HAP-1 (cell line): ENCODE data around the gene WDR6.

ENCODE experiments used
- DNase-seq, 2 experiments: peaks; one replicate each; pipeline ENCODE4 v3.0.0-alpha.2; 2016 to 2020; ENCODE audit warnings: low spot score in 2 of 2
- H3K27me3 ChIP-seq: fragments of 250-450 bp; sonication (Bioruptor Pico); 2 replicates; pipeline ENCODE4 v1.5.1; 2020; ENCODE audit warnings: low read depth, mild to moderate bottlenecking, moderate library complexity
- H3K36me3 ChIP-seq: fragments of 250-450 bp; sonication (Bioruptor Pico); replicated peaks from 2 replicates; pipeline ENCODE4 v1.5.1; 2020; ENCODE audit warnings: mild to moderate bottlenecking
- H3K4me1 ChIP-seq: fragments of 250-450 bp; sonication (Bioruptor Pico); 2 replicates; pipeline ENCODE4 v1.5.1; 2020; ENCODE audit warnings: mild to moderate bottlenecking
- H3K4me3 ChIP-seq: fragments of 250-450 bp; sonication (Bioruptor Pico); 2 replicates; pipeline ENCODE4 v1.5.1; 2020; ENCODE audit warnings: mild to moderate bottlenecking, moderate library complexity
- H3K9me3 ChIP-seq: fragments of 250-450 bp; sonication (Bioruptor Pico); 2 replicates; pipeline ENCODE4 v1.5.1; 2020; ENCODE audit warnings: mild to moderate bottlenecking, moderate library complexity
- in situ Hi-C: fragments of 300-500 bp; cut with MboI; formaldehyde crosslinking; loops from 3 replicates; pipeline ENCODE4 v1.14.3; 2020; ENCODE audit warnings: low sequenced_read_pairs, inconsistent platforms, mixed read lengths

Gene WDR6

DNA sequence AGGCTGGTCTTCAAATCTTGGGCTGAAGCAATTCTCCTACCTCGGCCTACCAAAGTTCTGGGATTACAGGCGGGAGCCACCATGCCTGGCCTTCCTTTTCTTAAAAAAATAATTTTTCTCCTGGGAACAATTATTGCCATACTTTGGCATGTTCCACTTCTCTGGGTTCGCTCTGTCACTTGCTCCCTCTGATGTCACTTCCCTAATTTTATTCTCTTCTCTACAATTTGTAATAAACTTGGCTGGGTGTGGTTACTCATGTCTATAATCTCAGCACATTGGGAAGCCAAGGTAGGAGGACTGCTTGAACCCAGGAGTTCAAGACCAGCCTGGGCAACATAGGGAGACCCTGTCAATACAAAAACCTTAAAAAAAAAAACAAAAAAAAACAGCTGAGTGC is 28.1 kb downstream of the WDR6 start:
- in situ Hi-C loops: no loop called here
- no peaks in the 10 kb centered on the region for H3K27me3 ChIP-seq
- H3K9me3 ChIP-seq: no peaks in the 10 kb centered on the region
- no peaks in the 10 kb centered on the region for H3K4me1 ChIP-seq
- no peak overlapping the region for H3K4me3 ChIP-seq
- DNase-seq: no peak
- H3K36me3 ChIP-seq: peaks cover 60% of the 10 kb centered on the region

DNA sequence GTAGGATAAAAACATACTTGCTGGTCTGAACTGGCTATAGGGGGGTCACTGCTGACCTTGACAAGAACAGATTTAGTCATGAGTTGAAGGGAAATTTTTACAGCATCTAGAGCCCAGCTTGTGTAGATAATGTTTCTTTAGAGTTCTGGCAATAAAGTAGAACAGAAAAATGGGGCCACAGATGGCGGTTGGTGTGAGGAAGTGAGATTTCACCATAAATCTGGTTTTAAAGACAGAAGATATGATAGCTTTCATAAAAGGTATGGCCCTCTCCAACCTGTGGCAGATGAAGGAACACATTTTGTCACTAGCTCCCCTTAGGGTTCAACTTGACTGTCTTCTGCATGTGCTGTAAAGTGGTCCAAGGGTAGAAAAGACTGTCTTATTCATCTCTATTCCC is 46.4 kb downstream of the WDR6 start:
- no peak for DNase-seq
- in situ Hi-C loops: no loop called here
- no peaks in the 10 kb centered on the region for H3K9me3 ChIP-seq
- H3K36me3 ChIP-seq: peaks cover 70% of the 10 kb centered on the region
- H3K27me3 ChIP-seq: no peaks in the 10 kb centered on the region
- no peaks in the 10 kb centered on the region for H3K4me1 ChIP-seq
- H3K4me3 ChIP-seq: no peak overlapping the region

DNA sequence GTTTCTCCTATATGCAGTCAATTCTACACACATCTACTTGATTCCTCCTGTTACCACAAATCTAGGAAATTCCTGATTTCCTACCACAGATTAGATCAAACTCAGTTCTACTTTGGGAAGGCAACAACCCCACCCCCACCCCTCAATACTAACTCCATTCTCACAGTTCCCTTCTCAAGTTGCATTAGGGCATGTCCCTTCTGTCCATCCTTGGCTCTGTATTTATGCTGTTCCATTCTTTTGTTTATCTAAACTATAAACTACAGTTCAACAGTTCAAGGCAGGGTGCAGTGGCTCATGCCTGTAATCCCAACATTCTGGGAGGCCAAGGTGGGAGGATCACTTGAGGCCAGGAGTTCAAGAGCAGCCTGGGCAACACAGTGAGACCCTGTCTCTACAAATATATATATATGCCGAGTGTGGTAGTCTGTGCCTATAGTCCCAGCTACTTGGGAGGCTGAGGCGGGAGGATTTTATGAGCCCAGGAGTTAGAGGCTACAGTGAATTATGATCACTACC is 47.2 kb downstream of the WDR6 start:
- H3K9me3 ChIP-seq: no peaks in the 10 kb centered on the region
- no peak for DNase-seq
- no peak overlapping the region for H3K4me3 ChIP-seq
- H3K27me3 ChIP-seq: no peaks in the 10 kb centered on the region
- in situ Hi-C loops: no loop called here
- H3K4me1 ChIP-seq: no peaks in the 10 kb centered on the region
- H3K36me3 ChIP-seq: peaks cover 70% of the 10 kb centered on the region

DNA sequence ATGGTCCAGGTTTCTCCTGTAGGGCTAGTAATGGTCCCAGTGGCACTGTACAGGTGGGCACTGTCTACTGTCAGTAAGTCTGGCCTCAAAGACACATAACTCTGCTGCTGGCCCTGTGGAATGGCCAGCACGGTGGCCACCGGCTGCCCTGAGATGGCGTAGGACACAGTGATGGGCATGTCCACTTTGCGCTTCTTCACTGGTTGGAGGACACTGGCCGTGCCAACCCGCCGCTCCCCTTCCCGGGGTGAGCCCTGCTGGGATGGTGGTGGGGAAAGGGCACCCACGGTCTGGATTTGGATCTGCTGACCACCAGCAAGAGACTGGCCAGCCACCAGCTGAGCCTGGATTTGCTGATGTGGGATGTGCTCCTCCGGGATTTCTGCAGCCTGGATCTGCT is 50.1 kb downstream of the WDR6 start:
- H3K4me3 ChIP-seq: no peak overlapping the region
- H3K4me1 ChIP-seq: no peaks in the 10 kb centered on the region
- in situ Hi-C loops: no loop called here
- H3K36me3 ChIP-seq: peaks cover 70% of the 10 kb centered on the region
- no peak for DNase-seq
- no peaks in the 10 kb centered on the region for H3K27me3 ChIP-seq
- H3K9me3 ChIP-seq: no peaks in the 10 kb centered on the region

DNA sequence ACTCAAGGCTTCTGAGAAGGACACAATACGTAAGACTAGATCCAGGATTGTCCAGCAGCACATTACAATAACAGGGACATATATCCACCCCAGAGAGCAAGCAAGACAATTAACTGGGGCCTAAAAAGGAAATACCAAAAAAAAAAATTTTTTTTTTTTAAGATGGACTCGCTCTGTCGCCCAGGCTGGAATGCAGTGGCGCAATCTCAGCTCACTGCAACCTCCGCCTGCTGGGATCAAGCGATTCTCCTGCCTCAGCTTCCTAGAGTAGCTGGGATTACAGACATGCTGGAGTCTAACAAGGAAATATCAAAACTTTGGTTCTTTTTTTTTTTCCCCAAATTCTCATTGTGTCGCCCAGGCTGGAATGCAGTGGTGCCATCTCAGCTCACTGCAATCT is 50.8 kb downstream of the WDR6 start:
- H3K4me3 ChIP-seq: no peak overlapping the region
- no peak for DNase-seq
- H3K27me3 ChIP-seq: no peaks in the 10 kb centered on the region
- in situ Hi-C loops: no loop called here
- H3K4me1 ChIP-seq: no peaks in the 10 kb centered on the region
- no peaks in the 10 kb centered on the region for H3K9me3 ChIP-seq
- peaks cover 67% of the 10 kb centered on the region for H3K36me3 ChIP-seq
